ENCODE data around the gene ZNF853. TPM values are rescaled to one million over a fixed set of nuclear protein-coding genes. Genes with fewer than 3 reads are reported as not detected.

Gene ZNF853
- total RNA-seq, 1 donor from 2014 or later = 13.7 TPM

DNA sequence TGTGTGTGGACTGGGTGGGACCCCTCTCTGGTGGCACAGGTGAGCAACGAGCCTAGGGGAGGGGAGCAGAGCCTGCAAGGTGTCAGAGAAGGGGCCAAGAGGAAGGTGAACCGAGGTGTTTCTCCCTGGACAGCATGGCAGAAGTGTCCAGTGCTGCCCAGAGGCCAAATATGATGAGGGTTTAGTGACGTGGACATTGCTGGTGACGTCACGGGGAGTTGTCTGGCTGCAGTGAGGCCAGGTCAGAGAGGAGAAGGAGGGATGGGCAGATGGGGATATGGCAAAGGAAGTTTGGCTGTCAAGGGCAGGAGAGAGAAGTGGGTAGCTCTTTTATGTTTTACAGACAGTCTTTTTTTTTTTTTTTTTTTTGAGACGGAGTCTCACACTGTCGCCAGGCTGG, 2.6 kb upstream of the ZNF853 start:
- peak overlapping the region; percentile 58 for H3K4me3 Mint-ChIP-seq (ENCODE audit: low read depth)
- H3K9me3 Mint-ChIP-seq (ENCODE audit: low read depth) = no peaks in the 10 kb centered on the region
- DNase-seq (ENCODE audit: low spot score, unreplicated experiment) = no peak
- TF ChIP-seq, protein P1, sequence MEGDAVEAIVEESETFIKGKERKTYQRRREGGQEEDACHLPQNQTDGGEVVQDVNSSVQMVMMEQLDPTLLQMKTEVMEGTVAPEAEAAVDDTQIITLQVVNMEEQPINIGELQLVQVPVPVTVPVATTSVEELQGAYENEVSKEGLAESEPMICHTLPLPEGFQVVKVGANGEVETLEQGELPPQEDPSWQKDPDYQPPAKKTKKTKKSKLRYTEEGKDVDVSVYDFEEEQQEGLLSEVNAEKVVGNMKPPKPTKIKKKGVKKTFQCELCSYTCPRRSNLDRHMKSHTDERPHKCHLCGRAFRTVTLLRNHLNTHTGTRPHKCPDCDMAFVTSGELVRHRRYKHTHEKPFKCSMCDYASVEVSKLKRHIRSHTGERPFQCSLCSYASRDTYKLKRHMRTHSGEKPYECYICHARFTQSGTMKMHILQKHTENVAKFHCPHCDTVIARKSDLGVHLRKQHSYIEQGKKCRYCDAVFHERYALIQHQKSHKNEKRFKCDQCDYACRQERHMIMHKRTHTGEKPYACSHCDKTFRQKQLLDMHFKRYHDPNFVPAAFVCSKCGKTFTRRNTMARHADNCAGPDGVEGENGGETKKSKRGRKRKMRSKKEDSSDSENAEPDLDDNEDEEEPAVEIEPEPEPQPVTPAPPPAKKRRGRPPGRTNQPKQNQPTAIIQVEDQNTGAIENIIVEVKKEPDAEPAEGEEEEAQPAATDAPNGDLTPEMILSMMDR (IDR thresholded peaks at IDR 0.05; ENCODE audit: unreplicated experiment) = no peak
- H3K27ac Mint-ChIP-seq = peak overlapping the region; percentile 37
- H3K4me1 Mint-ChIP-seq (ENCODE audit: low read depth) = peaks cover 6% of the 10 kb centered on the region
- H3K27me3 Mint-ChIP-seq = no peaks in the 10 kb centered on the region
- H3K36me3 Mint-ChIP-seq (ENCODE audit: insufficient read depth) = no peaks in the 10 kb centered on the region

DNA sequence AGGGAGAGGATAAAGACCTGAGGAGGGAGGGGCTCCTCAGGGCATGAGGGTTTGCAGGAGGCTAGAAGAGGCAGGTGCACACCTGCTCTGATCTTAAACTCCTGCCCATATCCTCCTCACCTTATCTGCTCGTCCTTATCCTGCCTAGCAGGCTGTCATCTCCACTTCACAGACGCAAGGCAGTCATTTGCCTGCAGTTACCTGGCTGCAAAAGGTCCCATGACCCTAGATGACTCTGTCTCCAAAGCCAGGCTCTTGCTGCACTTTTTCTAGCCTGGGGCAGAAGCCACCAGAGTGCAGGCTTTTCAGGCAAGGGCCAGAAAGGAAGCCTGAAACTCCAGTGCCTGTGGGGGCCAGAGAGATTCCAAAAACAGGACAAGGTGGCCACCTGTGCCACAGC, 1.7 kb upstream of the ZNF853 start:
- H3K27me3 Mint-ChIP-seq = no peaks in the 10 kb centered on the region
- H3K27ac Mint-ChIP-seq = no peak overlapping the region
- H3K4me3 Mint-ChIP-seq (ENCODE audit: low read depth) = peak overlapping the region; percentile 19
- no peaks in the 10 kb centered on the region for H3K9me3 Mint-ChIP-seq (ENCODE audit: low read depth)
- DNase-seq (ENCODE audit: low spot score, unreplicated experiment) = no peak
- TF ChIP-seq, protein P1 (IDR thresholded peaks at IDR 0.05; ENCODE audit: unreplicated experiment) = no peak
- peaks cover 6% of the 10 kb centered on the region for H3K4me1 Mint-ChIP-seq (ENCODE audit: low read depth)
- H3K36me3 Mint-ChIP-seq (ENCODE audit: insufficient read depth) = no peaks in the 10 kb centered on the region

GRCh38 chr7:6615723-6616555, 529 bp downstream of the ZNF853 start:
- Mint-ChIP-seq H3K27ac (peak overlapping the region; percentile 82), H3K9me3 (ENCODE audit: low read depth) (no peaks in the 10 kb centered on the region), H3K27me3 (no peaks in the 10 kb centered on the region), H3K36me3 (ENCODE audit: insufficient read depth) (no peaks in the 10 kb centered on the region), H3K4me3 (ENCODE audit: low read depth) (peak overlapping the region; percentile 71), H3K4me1 (ENCODE audit: low read depth) (peaks cover 6% of the 10 kb centered on the region)
- DNase-seq (ENCODE audit: low spot score, unreplicated experiment) = peak; percentile 25
- TF ChIP-seq, protein P1 (IDR thresholded peaks at IDR 0.05; ENCODE audit: unreplicated experiment) = no peak

GRCh38 chr7:6616854-6617643, 1.6 kb downstream of the ZNF853 start:
- no peak for DNase-seq (ENCODE audit: low spot score, unreplicated experiment)
- Mint-ChIP-seq H3K9me3 (ENCODE audit: low read depth) (no peaks in the 10 kb centered on the region), H3K4me3 (ENCODE audit: low read depth) (peak overlapping the region; percentile 65), H3K36me3 (ENCODE audit: insufficient read depth) (peaks cover 8% of the 10 kb centered on the region), H3K27ac (peak overlapping the region; percentile 63), H3K27me3 (no peaks in the 10 kb centered on the region), H3K4me1 (ENCODE audit: low read depth) (peaks cover 6% of the 10 kb centered on the region)
- TF ChIP-seq, protein P1 (IDR thresholded peaks at IDR 0.05; ENCODE audit: unreplicated experiment) = no peak

GRCh38 chr7:6618621-6619020, 3.2 kb downstream of the ZNF853 start:
- H3K27me3 Mint-ChIP-seq = no peaks in the 10 kb centered on the region
- peaks cover 6% of the 10 kb centered on the region for H3K4me1 Mint-ChIP-seq (ENCODE audit: low read depth)
- H3K27ac Mint-ChIP-seq = no peak overlapping the region
- H3K36me3 Mint-ChIP-seq (ENCODE audit: insufficient read depth) = peaks cover 11% of the 10 kb centered on the region
- H3K4me3 Mint-ChIP-seq (ENCODE audit: low read depth) = no peak overlapping the region
- TF ChIP-seq, protein P1 (IDR thresholded peaks at IDR 0.05; ENCODE audit: unreplicated experiment) = no peak
- no peak for DNase-seq (ENCODE audit: low spot score, unreplicated experiment)
- H3K9me3 Mint-ChIP-seq (ENCODE audit: low read depth) = no peaks in the 10 kb centered on the region
